AG10803 (cell line): ENCODE results near the gene TOP3B.

ENCODE experiments used
- DNase-seq: peaks from one replicate; pipeline ENCODE4 v3.0.0; 2010; ENCODE audit warnings: low read depth
- H3K4me3 ChIP-seq: 2 replicates; pipeline ENCODE4 v1.5.1; 2011; ENCODE audit warnings: mild to moderate bottlenecking, low read length, control low read depth
- CTCF ChIP-seq: conservative IDR thresholded peaks from 2 replicates; pipeline ENCODE4 v1.5.1; 2011; ENCODE audit warnings: mild to moderate bottlenecking, low read length, control low read depth, inconsistent platforms

The TOP3B gene

GRCh38 chr22:21966643-21967516 is 15.7 kb downstream of the TOP3B start:
- no peak for TF ChIP-seq CTCF
- no peak overlapping the region for H3K4me3 ChIP-seq
- no peak for DNase-seq

DNA sequence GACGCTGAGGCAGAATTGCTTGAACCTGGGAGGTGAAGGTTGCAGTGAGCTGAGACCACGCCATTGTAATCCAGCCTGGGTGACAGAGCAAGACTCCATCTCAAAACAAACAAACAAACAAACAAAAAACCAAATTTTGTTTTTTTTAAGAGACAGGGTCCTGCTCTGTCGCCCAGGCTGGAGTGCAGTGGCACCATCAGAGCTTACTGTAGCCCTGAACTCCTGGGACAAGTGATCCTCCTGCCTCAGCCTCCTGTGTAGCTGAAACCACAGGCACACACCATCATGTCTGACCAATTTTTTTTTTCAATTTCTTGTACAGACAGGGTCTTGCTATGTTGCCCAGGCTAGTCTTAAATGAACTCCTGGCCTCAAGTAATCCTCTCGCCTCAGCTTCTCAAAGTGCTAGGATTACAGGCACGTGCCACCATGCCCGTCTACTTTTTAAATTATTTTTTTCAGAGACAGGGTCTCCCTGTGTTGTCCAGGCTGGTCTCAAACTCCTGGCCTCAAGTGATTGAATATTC is 16.8 kb downstream of the TOP3B start:
- TF ChIP-seq CTCF = no peak
- DNase-seq = no peak
- H3K4me3 ChIP-seq = no peak overlapping the region

GRCh38 chr22:21964918-21965484 is 17.6 kb downstream of the TOP3B start:
- H3K4me3 ChIP-seq = no peak overlapping the region
- no peak for DNase-seq
- no peak for TF ChIP-seq CTCF

DNA sequence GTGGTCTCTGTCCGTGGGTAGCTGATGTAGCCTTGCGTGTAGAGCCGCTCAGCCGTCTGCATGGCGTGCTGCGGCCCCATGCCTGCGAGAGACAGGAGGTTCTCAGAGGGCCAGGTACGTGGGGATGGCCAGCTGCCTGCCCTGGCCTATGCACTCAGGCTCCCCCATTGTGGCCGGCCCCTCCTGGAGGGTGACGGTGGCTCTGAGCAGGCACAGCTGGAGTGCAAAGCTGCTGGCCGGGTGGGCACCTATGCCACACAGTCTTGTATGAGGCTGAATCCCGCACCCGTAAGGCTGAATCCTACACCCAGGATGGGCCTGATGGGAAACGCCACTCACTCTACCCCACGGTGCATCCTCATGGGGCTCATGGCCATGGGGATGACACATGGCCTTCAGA is 18.4 kb downstream of the TOP3B start:
- DNase-seq = no peak
- no peak for TF ChIP-seq CTCF

DNA sequence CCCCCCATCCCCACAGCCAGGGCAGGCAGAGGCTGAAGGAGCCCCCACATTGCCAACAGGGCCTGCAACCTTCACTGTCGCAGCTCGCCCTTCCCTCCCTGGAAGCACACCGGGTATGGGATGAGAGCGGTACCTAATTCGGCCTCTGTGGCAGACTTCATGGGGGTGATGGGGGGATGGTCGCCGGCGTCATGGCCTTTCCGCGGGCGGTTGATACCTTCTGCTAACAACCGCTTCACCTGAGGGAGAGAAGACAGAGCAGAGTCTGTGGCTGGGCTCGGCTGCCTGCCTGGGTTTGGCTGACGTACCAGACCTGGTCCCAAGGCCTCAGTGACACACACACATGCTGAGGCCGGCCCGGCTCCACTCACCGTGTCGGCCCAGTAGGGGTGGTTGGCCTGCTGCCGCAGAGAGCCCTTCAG is 18.8 kb downstream of the TOP3B start:
- no peak for TF ChIP-seq CTCF
- no peak for DNase-seq
- no peak overlapping the region for H3K4me3 ChIP-seq

More for the DNA sequence above, 18.4 kb downstream of the TOP3B start:
- no peak overlapping the region for H3K4me3 ChIP-seq

GRCh38 chr22:21963286-21963685 is 19.3 kb downstream of the TOP3B start:
- no peak for TF ChIP-seq CTCF
- no peak overlapping the region for H3K4me3 ChIP-seq
- no peak for DNase-seq

GRCh38 chr22:21962655-21962949 is 20.0 kb downstream of the TOP3B start:
- no peak for DNase-seq
- H3K4me3 ChIP-seq = no peak overlapping the region
- no peak for TF ChIP-seq CTCF
